Measurements from ENCODE around the gene AAMDC.

- TF ChIP-seq POLR2A (IDR thresholded peaks at IDR 0.05; ENCODE audit: low read depth, low read length) (no peak), TAF1 (IDR thresholded peaks at IDR 0.05; ENCODE audit: low read depth, low read length) (no peak)
Measured at GRCh38 chr11:77784572-77784971, 36.4 kb upstream of the AAMDC start.
